Measurements from ENCODE around the gene RPL36AL.
"Not testable (repeated sequence)": the region's sequence is repeated elsewhere in the genome, so short reads cannot be mapped to it uniquely, and the experiment has no call there.

RPL36AL gene
- long read RNA-seq, transcript RPL36AL-201 (2 exons, 746 nt): major isoform, 43 of 43 reads
- long read RNA-seq, partial matches to known transcripts: 0 of 43 reads
- long read RNA-seq, other reads (novel, unspliced or antisense): 0 of 43 reads

- Histone ChIP-seq H3K27me3 (ENCODE audit: insufficient read depth, poor library complexity, severe bottlenecking) (no peaks in the 10 kb centered on the region), H3K4me3 (replicated peaks; ENCODE audit: insufficient read depth, low read length) (peak within 1 kb of the TSS; percentile 80), H3K27ac (replicated peaks) (peak within 1 kb of the TSS; percentile 96)
- peak; percentile 97 for TF ChIP-seq POLR2AphosphoS5 (IDR thresholded peaks at IDR 0.05; ENCODE audit: low read depth)
- peak; percentile 1 for TF ChIP-seq CTCF (IDR thresholded peaks at IDR 0.05; ENCODE audit: insufficient read depth, low read length)
- TF ChIP-seq REST (IDR thresholded peaks at IDR 0.05; ENCODE audit: insufficient replicate concordance, low read depth): no peak
- peak; percentile 83 for TF ChIP-seq GABPA (IDR thresholded peaks at IDR 0.05; ENCODE audit: low read depth)
- peak; percentile 72; the same call in 1 of the 2 replicates for TF ChIP-seq SPI1 (IDR thresholded peaks at IDR 0.05; ENCODE audit: borderline replicate concordance, low read depth)
- DNase-seq (ENCODE audit: low read depth in 1 of 2, low spot score in 1 of 2): peak; percentile 95 to 99
Measured at GRCh38 chr14:49620182-49621113, at the start of gene RPL36AL, which contains the start of gene MGAT2. Gene RPL36AL, minus strand, starts transcription at chr14:49620626. Its CDS starts 1,522 bp downstream, at chr14:49619104. Gene MGAT2, plus strand, starts transcription at chr14:49620799. Its CDS starts 470 bp downstream, at chr14:49621269.

- Histone ChIP-seq H3K4me3 (replicated peaks; ENCODE audit: insufficient read depth, low read length) (no peak overlapping the region), H3K27ac (replicated peaks) (no peak overlapping the region), H3K27me3 (ENCODE audit: insufficient read depth, poor library complexity, severe bottlenecking) (no peaks in the 10 kb centered on the region)
- DNase-seq (ENCODE audit: low read depth in 1 of 2, low spot score in 1 of 2): no peak
- TF ChIP-seq CTCF (IDR thresholded peaks at IDR 0.05; ENCODE audit: insufficient read depth, low read length) (no peak), SPI1 (IDR thresholded peaks at IDR 0.05; ENCODE audit: borderline replicate concordance, low read depth) (no peak), REST (IDR thresholded peaks at IDR 0.05; ENCODE audit: insufficient replicate concordance, low read depth) (no peak), GABPA (IDR thresholded peaks at IDR 0.05; ENCODE audit: low read depth) (no peak), POLR2AphosphoS5 (IDR thresholded peaks at IDR 0.05; ENCODE audit: low read depth) (no peak)
Measured at GRCh38 chr14:49659526-49660455, 39.4 kb upstream of the RPL36AL start.

- not testable (repeated sequence) for H3K27ac ChIP-seq (replicated peaks); H3K4me3 ChIP-seq (replicated peaks; ENCODE audit: insufficient read depth, low read length); H3K27me3 ChIP-seq (ENCODE audit: insufficient read depth, poor library complexity, severe bottlenecking); DNase-seq (ENCODE audit: low read depth in 1 of 2, low spot score in 1 of 2)
Measured at GRCh38 chr14:49657500-49657899, 37.1 kb upstream of the RPL36AL start.
